GM21381 (cell line): ENCODE results near the gene C1QTNF6.
"Not testable (repeated sequence)": the region's sequence is repeated elsewhere in the genome, so short reads cannot be mapped to it uniquely, and the experiment has no call there.

Source experiments
- ATAC-seq: cut with Tn5 transposase; IDR thresholded peaks from one replicate; pipeline ENCODE4 v1.9.1; 2021; ENCODE audit warnings: mild to moderate bottlenecking, moderate library complexity; ENCODE audit not compliant: unreplicated experiment

The C1QTNF6 gene

DNA sequence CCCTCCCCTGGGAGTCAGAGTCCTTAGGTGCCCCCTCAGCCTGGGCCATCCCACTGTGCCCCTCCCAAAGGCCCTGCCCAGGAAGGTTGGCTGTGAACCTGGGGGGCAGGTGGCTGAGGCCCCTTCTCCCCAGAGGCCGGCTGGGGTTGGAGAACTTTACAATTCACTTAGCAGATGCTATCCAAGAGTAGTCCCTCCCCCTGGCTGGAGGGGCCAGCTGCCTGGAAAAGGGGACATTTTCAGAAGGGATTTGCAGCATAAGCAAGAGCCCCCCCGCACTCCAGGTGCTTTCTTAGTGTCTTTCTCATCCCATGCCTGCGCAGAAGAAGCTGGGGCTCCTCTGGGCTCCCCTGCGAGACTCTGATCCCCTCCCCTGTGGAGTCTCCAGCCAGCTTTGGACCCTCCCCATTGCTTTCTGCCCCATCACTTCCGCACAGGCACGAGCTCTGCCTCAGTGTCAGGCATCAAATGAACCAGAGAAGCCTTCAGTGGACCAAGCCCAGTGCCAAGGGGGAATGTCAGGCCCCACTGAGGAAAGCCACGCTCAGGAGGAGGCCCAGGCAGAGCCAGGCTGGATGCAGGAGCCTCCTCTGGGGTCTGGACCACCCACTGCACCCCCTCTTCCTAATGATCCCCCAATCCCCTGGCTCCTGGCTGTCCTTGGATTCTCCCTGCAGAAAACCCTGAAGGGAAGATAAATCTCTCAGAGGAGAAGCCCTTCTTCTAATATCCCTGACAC is 20.5 kb upstream of the C1QTNF6 start:
- no peak for ATAC-seq

- no peak for ATAC-seq
These were observed 19.9 kb upstream of the C1QTNF6 start for GRCh38 chr22:37207981-37208380.

- ATAC-seq, result no peak
These were observed 19.1 kb upstream of the C1QTNF6 start for GRCh38 chr22:37206841-37207821.

DNA sequence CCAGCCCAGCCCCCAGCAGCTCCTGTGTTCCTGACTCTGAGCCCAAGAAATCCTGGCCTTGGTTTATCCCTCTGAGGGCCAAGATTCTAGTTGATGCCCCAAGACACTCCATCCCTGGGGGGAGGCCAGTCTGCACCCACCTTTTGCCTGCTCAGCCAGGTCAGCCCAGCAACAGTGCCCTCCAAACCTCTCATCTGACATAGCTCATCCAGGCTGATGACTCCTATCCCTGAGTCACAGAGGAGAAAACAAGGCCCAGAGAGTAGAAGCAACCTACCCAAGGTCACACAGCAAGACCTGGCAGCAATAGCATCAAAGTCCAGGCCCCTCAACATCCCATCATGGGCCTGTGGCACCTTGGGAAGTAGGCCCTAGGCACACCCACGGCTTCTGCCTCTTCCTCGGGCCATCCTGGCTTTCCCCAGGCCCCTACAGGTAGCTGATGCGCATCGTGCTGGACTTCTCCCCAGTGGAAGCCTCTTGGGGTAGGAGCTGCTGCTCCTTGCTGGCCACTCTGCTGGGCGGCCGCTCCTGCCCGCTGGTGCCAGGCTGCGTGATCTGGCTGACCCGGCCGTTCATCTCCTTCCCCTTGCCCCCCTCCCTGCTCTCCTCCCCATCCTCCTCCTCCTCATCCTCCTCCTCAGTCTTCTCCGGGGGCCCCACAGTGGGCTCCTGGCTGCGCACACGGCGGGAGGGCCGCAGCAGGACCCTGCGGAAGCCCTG is 18.2 kb upstream of the C1QTNF6 start:
- ATAC-seq, result no peak

GRCh38 chr22:37205046-37205445 is 17.0 kb upstream of the C1QTNF6 start:
- ATAC-seq, result no peak

- ATAC-seq, result no peak
These were observed 16.1 kb upstream of the C1QTNF6 start for GRCh38 chr22:37204045-37204655.

DNA sequence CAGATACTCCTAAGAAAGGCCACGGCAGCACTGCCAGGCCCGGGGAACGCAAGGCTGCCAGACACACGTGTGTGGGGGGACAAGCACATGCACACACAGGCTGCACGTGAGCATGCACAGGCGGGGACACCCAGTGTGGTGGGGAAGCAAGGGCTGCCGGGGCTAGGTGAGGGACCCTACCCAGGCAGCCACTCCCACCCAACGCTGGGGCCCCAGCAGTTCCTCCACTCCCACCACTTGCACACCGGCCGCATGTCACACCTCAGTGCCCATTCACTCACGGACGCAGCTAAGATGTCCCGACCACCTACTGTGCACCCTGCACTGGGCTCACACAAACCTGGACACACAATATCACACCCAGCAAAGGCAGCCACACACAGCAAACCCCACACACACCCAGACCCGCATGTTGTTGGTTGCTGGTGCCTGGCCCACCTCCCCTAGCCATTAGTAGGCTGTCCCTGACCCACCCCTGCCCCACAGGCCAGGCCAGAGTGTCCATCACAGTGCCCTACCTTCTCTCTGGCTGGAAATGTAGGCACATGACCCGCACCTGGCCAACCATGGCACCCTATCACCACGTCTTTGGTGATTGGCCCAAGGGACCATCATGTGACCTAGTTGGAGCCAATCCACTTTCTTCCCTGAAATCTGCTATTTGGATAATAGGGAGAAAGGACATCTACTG is 15.5 kb upstream of the C1QTNF6 start:
- ATAC-seq, result no peak

DNA sequence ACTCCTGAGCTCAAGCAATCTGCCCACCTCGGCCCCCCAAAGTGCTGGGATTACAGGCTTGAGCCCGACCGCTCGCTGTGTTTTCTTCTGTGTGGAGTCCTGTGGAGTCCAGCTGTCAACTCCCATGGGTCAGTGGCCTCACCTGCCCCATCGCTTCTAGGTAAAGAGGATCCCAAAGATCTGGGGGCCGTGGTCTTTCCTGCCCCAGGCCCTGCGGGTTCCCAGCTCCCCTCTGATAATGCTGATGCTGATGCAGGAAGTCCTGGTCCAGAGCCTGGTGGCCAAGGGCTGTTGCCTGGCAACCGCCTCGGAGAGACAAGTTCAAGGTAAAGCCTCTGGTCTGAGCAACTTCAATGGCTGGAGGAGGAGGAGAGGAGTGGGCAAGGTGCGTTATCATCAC is 14.7 kb upstream of the C1QTNF6 start:
- no peak for ATAC-seq

DNA sequence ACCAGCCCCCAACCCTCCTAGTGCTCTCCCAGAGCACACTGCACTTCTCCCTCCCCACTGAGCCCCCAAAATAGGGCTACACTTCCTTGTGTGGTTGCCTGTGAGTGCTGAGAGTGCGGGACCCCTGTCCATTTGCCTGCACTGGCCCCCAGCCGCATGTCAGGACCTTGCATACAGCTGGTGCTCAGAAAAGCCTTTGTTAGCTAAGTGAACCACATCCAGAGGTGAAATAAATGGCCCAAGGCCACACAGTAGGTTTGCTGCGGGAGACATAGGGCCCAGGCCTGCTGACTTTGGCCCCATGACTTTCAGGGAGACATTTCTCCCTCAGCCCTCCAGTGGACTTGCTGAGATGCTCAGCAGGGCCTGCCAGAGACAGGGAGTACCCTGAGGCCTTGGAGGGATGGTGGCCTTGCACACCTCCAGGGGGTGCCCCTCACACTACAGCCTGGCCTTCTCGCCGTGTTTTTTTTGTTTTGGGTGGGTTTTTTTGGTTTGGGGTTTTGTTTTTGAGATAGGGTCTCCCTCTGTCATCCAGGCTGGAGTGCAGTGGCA is 14.0 kb upstream of the C1QTNF6 start:
- no peak for ATAC-seq

DNA sequence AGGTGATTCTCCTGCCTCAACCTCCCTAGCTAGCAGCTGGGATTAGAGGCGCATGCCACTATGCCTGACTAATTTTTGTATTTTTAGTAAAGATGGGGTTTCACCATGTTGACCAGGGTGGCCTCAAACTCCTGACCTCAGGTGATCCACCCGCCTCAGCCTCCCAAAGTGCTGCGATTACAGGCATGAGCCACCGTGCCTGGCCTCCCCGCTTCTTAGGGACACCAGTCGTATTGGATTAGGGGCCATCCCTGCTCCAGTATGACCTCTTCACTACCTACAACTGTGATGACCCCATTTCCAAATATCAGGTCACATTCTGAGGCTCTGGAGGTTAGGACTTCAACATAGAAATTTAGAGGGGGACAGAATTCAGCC is 13.4 kb upstream of the C1QTNF6 start:
- ATAC-seq, result not testable (repeated sequence)

GRCh38 chr22:37199760-37200108 is 11.7 kb upstream of the C1QTNF6 start:
- ATAC-seq, result no peak

GRCh38 chr22:37199103-37199759 is 11.2 kb upstream of the C1QTNF6 start:
- ATAC-seq, result peak; percentile 95

- peak; percentile 29 for ATAC-seq
These were observed 10.4 kb upstream of the C1QTNF6 start for GRCh38 chr22:37198258-37199102.

DNA sequence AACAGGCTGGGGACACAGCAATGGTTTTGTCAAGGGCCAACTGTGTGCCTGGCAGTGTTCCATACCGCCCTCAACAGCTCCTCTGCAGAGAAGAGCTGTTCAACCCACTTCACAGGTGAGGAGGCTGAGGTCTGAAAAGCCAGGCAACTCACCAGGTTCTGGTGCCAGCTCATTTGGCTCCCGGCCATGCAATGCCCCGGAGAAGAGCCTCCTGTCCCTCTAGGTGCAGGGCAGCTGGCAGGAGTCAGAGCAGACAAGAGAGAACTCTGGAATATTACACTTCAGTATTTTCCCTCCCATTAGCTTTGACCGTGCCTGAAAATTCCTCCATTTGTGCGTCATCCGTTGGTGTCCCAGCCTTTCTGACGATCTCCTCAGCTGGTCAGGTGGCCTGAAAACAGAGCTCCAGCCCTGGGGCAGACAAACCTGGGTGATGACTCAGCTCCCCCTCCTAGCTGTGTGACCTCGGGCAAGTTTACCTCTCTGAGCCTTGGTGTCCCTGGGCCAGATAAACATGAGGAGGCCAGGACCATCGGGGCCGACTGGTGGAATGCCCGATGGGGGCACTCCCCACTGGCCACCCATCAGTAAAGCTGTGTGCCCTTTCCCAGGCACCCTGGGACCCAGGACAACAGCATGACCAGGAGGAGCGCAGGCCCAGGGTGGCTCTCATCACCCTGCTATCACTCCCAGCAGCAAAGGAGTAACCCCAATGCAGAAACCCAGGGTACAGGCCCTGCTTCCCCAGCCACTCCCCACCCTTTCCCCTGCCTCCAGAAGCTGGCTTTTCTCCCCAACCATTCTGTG is 9.6 kb upstream of the C1QTNF6 start:
- ATAC-seq, result no peak

DNA sequence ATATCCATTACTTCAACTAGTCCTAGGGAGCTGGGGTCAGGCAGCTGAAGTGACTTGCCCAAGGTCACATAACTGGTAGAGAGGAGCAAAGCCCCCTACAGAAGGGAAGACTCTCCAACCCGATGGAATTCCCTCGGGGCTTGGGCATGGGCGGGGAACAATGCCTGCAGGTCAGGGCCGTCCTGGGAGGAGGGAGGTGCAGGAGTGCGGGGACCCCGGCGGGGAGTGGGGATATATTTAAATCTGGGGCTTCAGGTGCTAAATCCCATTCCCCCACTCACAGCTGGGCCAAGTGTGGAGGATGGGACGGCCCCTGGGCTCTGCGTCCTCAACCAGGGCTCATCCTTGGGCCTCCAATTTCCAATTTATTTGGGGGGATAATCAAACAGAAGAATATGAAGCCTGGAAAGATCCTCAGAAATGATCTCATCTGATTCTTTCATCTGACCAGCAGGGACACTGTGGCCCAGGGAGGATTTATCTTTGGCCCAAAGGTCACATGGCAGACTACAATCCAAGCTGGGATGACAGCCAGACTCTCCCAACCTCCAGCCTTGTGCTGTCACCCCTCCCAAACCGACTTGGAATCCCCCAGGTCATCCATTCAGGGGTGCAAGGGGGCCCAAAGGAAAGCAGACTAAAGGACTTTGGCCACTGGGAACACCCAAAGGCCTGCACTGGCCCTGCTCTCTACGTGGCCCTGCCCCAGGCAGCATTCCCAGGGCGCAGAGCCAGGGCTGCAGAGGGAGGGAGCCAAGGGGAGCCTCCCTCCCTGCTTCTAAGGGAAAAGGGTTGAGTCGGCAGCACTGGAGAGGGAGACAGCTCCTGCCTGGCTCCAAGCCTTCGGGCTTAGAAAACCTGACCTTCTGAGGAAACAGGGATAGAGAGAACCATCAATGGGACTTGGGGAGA is 8.7 kb upstream of the C1QTNF6 start:
- ATAC-seq, result no peak

DNA sequence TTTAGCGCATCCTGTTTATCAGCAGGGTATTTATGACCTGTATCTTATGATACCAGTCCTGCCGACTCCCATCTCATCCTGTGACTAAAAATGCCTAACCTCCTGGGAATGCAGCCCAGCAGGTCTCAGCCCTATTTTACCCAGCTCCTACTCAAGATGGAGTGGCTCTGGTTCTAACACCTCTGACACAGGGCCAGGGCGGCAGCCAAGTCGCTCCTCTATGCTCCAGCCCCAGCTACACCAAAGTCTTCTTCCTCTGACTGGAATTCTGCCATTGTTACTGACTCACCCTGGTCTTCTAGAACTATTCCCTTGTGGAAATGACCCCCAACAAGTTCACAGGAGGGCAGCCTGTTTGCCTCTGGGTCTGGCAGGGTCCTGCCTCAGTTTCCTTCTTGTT is 7.9 kb upstream of the C1QTNF6 start:
- ATAC-seq, result no peak

DNA sequence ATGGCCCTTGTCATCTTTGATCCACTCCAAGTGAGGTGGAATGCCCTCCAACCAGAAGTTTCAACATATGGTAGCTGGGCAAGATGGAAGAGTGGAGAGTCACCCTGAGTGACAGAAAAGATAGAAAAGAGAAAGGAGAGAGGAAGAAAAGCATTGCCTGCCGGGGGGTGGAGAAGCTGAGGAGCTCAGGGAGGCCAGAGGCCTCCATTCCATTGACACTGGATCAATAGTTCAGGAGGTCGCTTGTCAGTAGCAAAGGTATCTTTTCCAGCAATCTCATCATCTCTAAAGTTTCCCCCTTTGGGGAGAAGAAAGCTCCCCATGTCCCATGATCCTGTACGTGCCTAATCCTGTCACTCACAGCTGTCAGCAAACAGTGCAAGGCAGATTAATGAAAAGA is 6.7 kb upstream of the C1QTNF6 start:
- no peak for ATAC-seq
